Naive B cell (primary cell): ENCODE data around the gene PDGFRA. TPM values are rescaled to one million over a fixed set of nuclear protein-coding genes. Genes with fewer than 3 reads are reported as not detected.

Experiments
- ATAC-seq, 2 donors: fragments of 150-1000 bp; cut with Tn5 transposase; 2 replicates each; pipeline ENCODE4 v1.10.0; 2021; ENCODE audit warnings: low read depth in 2 of 2, mild to moderate bottlenecking in 2 of 2, moderate library complexity in 2 of 2
- DNase-seq: peaks from one replicate; pipeline ENCODE4 v3.0.0; 2022
- H3K27ac Mint-ChIP-seq, 6 donors: one replicate each; pipeline ENCODE4 v1.8.0; 2020 to 2022; ENCODE audit warnings: mild to moderate bottlenecking in 6 of 6, mixed read lengths in 6 of 6, moderate library complexity in 5 of 6, inconsistent platforms in 2 of 6
- H3K27me3 Mint-ChIP-seq, 3 donors: one replicate each; pipeline ENCODE4 v1.8.0; 2021 to 2022; ENCODE audit warnings: mixed read lengths in 3 of 3, mild to moderate bottlenecking in 1 of 3
- H3K36me3 Mint-ChIP-seq, 2 donors: one replicate each; pipeline ENCODE4 v1.8.0; 2020 to 2022; ENCODE audit warnings: mixed read lengths in 2 of 2, inconsistent platforms in 1 of 2, mild to moderate bottlenecking in 1 of 2
- H3K4me1 Mint-ChIP-seq, 3 donors: one replicate each; pipeline ENCODE4 v1.8.0; 2020 to 2022; ENCODE audit warnings: mixed read lengths in 3 of 3, inconsistent platforms in 1 of 3, mild to moderate bottlenecking in 1 of 3, moderate library complexity in 1 of 3
- H3K4me3 Mint-ChIP-seq, 8 donors: one replicate each; pipeline ENCODE4 v1.8.0; 2020 to 2022; ENCODE audit warnings: mild to moderate bottlenecking in 8 of 8, mixed read lengths in 8 of 8, moderate library complexity in 8 of 8, inconsistent platforms in 2 of 8
- H3K9me3 Mint-ChIP-seq, 7 donors: one replicate each; pipeline ENCODE4 v1.8.0; 2020 to 2022; ENCODE audit warnings: mixed read lengths in 7 of 7, mild to moderate bottlenecking in 5 of 7, inconsistent platforms in 2 of 7, moderate library complexity in 1 of 7
- polyA plus RNA-seq, 6 donors: library from polyadenylated mRNA; unstranded; fragments of 300-500 nt; fragmentation: Illumina TruSeq; gene quantifications; one replicate each; pipeline ENCODE4 v1.2.3, GENCODE V29; 2021; ENCODE audit warnings: low read depth in 6 of 6

Gene PDGFRA
- polyA plus RNA-seq, 6 donors from 2014 or later, result 1.2 TPM; not detected in 5

- H3K36me3 Mint-ChIP-seq, result no peaks in the 10 kb centered on the region
- peaks cover 0 to 6% (median 6%) of the 10 kb centered on the region in 3 donors for H3K4me1 Mint-ChIP-seq
- H3K27me3 Mint-ChIP-seq, result peaks cover 30 to 42% (median 34%) of the 10 kb centered on the region in 3 donors
- peaks cover 0 to 4% (median 0%) of the 10 kb centered on the region in 7 donors for H3K9me3 Mint-ChIP-seq
- no peak for DNase-seq
- no peak overlapping the region for H3K27ac Mint-ChIP-seq
- H3K4me3 Mint-ChIP-seq, result no peak overlapping the region
- no peak for ATAC-seq
These were observed 13.6 kb upstream of the PDGFRA start for GRCh38 chr4:54215379-54216077.

- Mint-ChIP-seq H3K27ac (peak overlapping the region in 2 of 6 donors; percentile 21 to 66), H3K9me3 (no peaks in the 10 kb centered on the region), H3K36me3 (no peaks in the 10 kb centered on the region), H3K4me1 (peaks cover 0 to 6% (median 6%) of the 10 kb centered on the region in 3 donors), H3K27me3 (peaks cover 25 to 57% (median 46%) of the 10 kb centered on the region in 3 donors), H3K4me3 (peak overlapping the region in 1 of 8 donors; percentile 37)
- ATAC-seq (peak; percentile 53 to 61), DNase-seq (peak; percentile 42)
These were observed 11.2 kb upstream of the PDGFRA start for GRCh38 chr4:54217642-54218495.

GRCh38 chr4:54218736-54219135, 10.4 kb upstream of the PDGFRA start:
- Mint-ChIP-seq H3K4me3 (no peak overlapping the region), H3K27ac (no peak overlapping the region), H3K36me3 (no peaks in the 10 kb centered on the region), H3K4me1 (peaks cover 0 to 6% (median 6%) of the 10 kb centered on the region in 3 donors), H3K27me3 (peaks cover 22 to 59% (median 47%) of the 10 kb centered on the region in 3 donors), H3K9me3 (no peaks in the 10 kb centered on the region)
- DNase-seq (no peak), ATAC-seq (no peak)

- H3K9me3 Mint-ChIP-seq, result peaks cover 0 to 13% (median 3%) of the 10 kb centered on the region in 7 donors
- peak overlapping the region; percentile 19 to 92 (median 80) for H3K4me3 Mint-ChIP-seq
- ATAC-seq (no peak), DNase-seq (no peak)
- peaks cover 33 to 45% (median 34%) of the 10 kb centered on the region in 3 donors for H3K4me1 Mint-ChIP-seq
- no peak overlapping the region for H3K27ac Mint-ChIP-seq
- peaks cover 60 to 87% (median 87%) of the 10 kb centered on the region in 3 donors for H3K27me3 Mint-ChIP-seq
- H3K36me3 Mint-ChIP-seq, result peaks cover 5 to 15% of the 10 kb centered on the region in 2 donors
These were observed 4.0 kb upstream of the PDGFRA start for GRCh38 chr4:54224996-54225597.

GRCh38 chr4:54225598-54226403, 3.3 kb upstream of the PDGFRA start:
- Mint-ChIP-seq H3K9me3 (peaks cover 0 to 13% (median 3%) of the 10 kb centered on the region in 7 donors), H3K36me3 (peaks cover 5 to 15% of the 10 kb centered on the region in 2 donors), H3K4me1 (peaks cover 33 to 47% (median 38%) of the 10 kb centered on the region in 3 donors), H3K27ac (peak overlapping the region in 1 of 6 donors; percentile 20), H3K4me3 (peak overlapping the region; percentile 71 to 92 (median 86)), H3K27me3 (peaks cover 65 to 91% (median 91%) of the 10 kb centered on the region in 3 donors)
- DNase-seq (peak; percentile 5), ATAC-seq (no peak)

- Mint-ChIP-seq H3K27me3 (peaks cover 68 to 97% (median 91%) of the 10 kb centered on the region in 3 donors), H3K4me3 (peak overlapping the region; percentile 70 to 92 (median 86)), H3K4me1 (peaks cover 33 to 50% (median 43%) of the 10 kb centered on the region in 3 donors), H3K36me3 (peaks cover 5 to 15% of the 10 kb centered on the region in 2 donors), H3K9me3 (peaks cover 0 to 13% (median 3%) of the 10 kb centered on the region in 7 donors), H3K27ac (peak overlapping the region in 1 of 6 donors; percentile 76)
- peak; percentile 1 for DNase-seq
- ATAC-seq, result no peak
These were observed 2.5 kb upstream of the PDGFRA start for GRCh38 chr4:54226404-54227255.

- DNase-seq, result peak; percentile 0
- H3K4me3 Mint-ChIP-seq, result peak overlapping the region; percentile 70 to 92 (median 86)
- peaks cover 36 to 56% (median 51%) of the 10 kb centered on the region in 3 donors for H3K4me1 Mint-ChIP-seq
- peaks cover 75 to 97% (median 97%) of the 10 kb centered on the region in 3 donors for H3K27me3 Mint-ChIP-seq
- H3K9me3 Mint-ChIP-seq, result peaks cover 0 to 13% (median 3%) of the 10 kb centered on the region in 7 donors
- H3K27ac Mint-ChIP-seq, result peak overlapping the region in 3 of 6 donors; percentile 26 to 76 (median 70)
- no peak for ATAC-seq
- H3K36me3 Mint-ChIP-seq, result peaks cover 5 to 15% of the 10 kb centered on the region in 2 donors
These were observed 1.6 kb upstream of the PDGFRA start for GRCh38 chr4:54227256-54228055.

- Mint-ChIP-seq H3K4me1 (peaks cover 36 to 57% (median 52%) of the 10 kb centered on the region in 3 donors), H3K27me3 (peaks cover 75 to 92% (median 92%) of the 10 kb centered on the region in 3 donors), H3K36me3 (peaks cover 5 to 15% of the 10 kb centered on the region in 2 donors), H3K9me3 (peaks cover 0 to 13% (median 3%) of the 10 kb centered on the region in 7 donors), H3K27ac (peak overlapping the region in 3 of 6 donors; percentile 64 to 84 (median 77)), H3K4me3 (peak overlapping the region; percentile 23 to 91 (median 84))
- ATAC-seq (peak; percentile 39 to 42), DNase-seq (peak; percentile 21)
These were observed 1.0 kb upstream of the PDGFRA start for GRCh38 chr4:54228056-54228527.

GRCh38 chr4:54228546-54228945, 547 bp upstream of the PDGFRA start:
- Mint-ChIP-seq H3K4me3 (peak overlapping the region in 7 of 8 donors; percentile 9 to 91 (median 83)), H3K9me3 (peaks cover 0 to 13% (median 3%) of the 10 kb centered on the region in 7 donors), H3K36me3 (peaks cover 5 to 15% of the 10 kb centered on the region in 2 donors), H3K4me1 (peaks cover 36 to 57% (median 56%) of the 10 kb centered on the region in 3 donors), H3K27me3 (peaks cover 72 to 87% (median 87%) of the 10 kb centered on the region in 3 donors), H3K27ac (peak overlapping the region in 4 of 6 donors; percentile 12 to 84 (median 70))
- no peak for ATAC-seq
- DNase-seq, result no peak

GRCh38 chr4:54229631-54230483, 764 bp downstream of the PDGFRA start:
- peaks cover 36 to 66% (median 65%) of the 10 kb centered on the region in 3 donors for H3K4me1 Mint-ChIP-seq

More at GRCh38 chr4:54229631-54230483, 764 bp downstream of the PDGFRA start:
- DNase-seq (no peak), ATAC-seq (no peak)
- peak overlapping the region in 2 of 6 donors; percentile 79 to 91 for H3K27ac Mint-ChIP-seq
- H3K27me3 Mint-ChIP-seq, result peaks cover 71 to 86% (median 83%) of the 10 kb centered on the region in 3 donors
- peak overlapping the region in 4 of 8 donors; percentile 32 to 77 (median 58) for H3K4me3 Mint-ChIP-seq
- peaks cover 0 to 7% (median 2%) of the 10 kb centered on the region in 7 donors for H3K9me3 Mint-ChIP-seq
- peaks cover 0 to 8% of the 10 kb centered on the region in 2 donors for H3K36me3 Mint-ChIP-seq
